OCI-LY7 (cell line): ENCODE measurements around the gene DISC1.

Experiments
- EZH2phosphoT487 ChIP-seq: fragments of 200-600 bp; sonication (generic); IDR thresholded peaks from 2 replicates; pipeline ENCODE4 v1.6.1; 2018; ENCODE audit warnings: low read depth, borderline replicate concordance, mild to moderate bottlenecking, mixed run types, antibody characterized with exemption, low read length, moderate library complexity, mixed read lengths
- TF ChIP-seq, protein P1 (sequence below): fragments of 200-600 bp; sonication (generic); conservative IDR thresholded peaks from 2 replicates; pipeline ENCODE4 v1.5.1; 2014; ENCODE audit warnings: mild to moderate bottlenecking, antibody characterized with exemption, low read length, moderate library complexity, mixed read lengths

GRCh38 chr1:232017759-232018158 lies 391.2 kb downstream of the DISC1 start:
- TF ChIP-seq, protein P1, sequence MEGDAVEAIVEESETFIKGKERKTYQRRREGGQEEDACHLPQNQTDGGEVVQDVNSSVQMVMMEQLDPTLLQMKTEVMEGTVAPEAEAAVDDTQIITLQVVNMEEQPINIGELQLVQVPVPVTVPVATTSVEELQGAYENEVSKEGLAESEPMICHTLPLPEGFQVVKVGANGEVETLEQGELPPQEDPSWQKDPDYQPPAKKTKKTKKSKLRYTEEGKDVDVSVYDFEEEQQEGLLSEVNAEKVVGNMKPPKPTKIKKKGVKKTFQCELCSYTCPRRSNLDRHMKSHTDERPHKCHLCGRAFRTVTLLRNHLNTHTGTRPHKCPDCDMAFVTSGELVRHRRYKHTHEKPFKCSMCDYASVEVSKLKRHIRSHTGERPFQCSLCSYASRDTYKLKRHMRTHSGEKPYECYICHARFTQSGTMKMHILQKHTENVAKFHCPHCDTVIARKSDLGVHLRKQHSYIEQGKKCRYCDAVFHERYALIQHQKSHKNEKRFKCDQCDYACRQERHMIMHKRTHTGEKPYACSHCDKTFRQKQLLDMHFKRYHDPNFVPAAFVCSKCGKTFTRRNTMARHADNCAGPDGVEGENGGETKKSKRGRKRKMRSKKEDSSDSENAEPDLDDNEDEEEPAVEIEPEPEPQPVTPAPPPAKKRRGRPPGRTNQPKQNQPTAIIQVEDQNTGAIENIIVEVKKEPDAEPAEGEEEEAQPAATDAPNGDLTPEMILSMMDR = no peak
- no peak for TF ChIP-seq EZH2phosphoT487
